GM12891 (cell line): ENCODE measurements around the gene VPS13D.

ENCODE experiments used
- PAX5 ChIP-seq: IDR thresholded peaks from 2 replicates; pipeline ENCODE4 v1.6.1; 2011; ENCODE audit warnings: low read length, moderate library complexity, mild to moderate bottlenecking; ENCODE audit not compliant: insufficient read depth, severe bottlenecking
- POLR2A ChIP-seq: IDR thresholded peaks from 2 replicates; pipeline ENCODE4 v1.6.1; 2011; ENCODE audit warnings: low read depth, low read length, control low read depth
- POLR2AphosphoS5 ChIP-seq: IDR thresholded peaks from 2 replicates; pipeline ENCODE4 v1.6.1; 2011; ENCODE audit warnings: low read depth, low read length, control low read depth
- SPI1 ChIP-seq: IDR thresholded peaks from 2 replicates; pipeline ENCODE4 v1.6.1; 2011; ENCODE audit warnings: low read depth, low read length, control low read depth
- TAF1 ChIP-seq: IDR thresholded peaks from 2 replicates; pipeline ENCODE4 v1.6.1; 2011; ENCODE audit warnings: low read depth, low read length, control low read depth

- TF ChIP-seq POLR2A (no peak), POLR2AphosphoS5 (no peak), TAF1 (no peak), SPI1 (no peak), PAX5 (peak; percentile 80)
Observed at GRCh38 chr1:12486401-12487005, 256.7 kb downstream of the VPS13D start.
